GM12878 (cell line): ENCODE results near the gene EPHA4. TPM values are rescaled to one million over a fixed set of nuclear protein-coding genes. Genes with fewer than 3 reads are reported as not detected.

ENCODE experiments used
- CEBPB ChIP-seq, 2 experiments: fragments of 150-350 bp in 1 of 2; IDR thresholded peaks; 2 replicates each; pipeline ENCODE4 v1.6.1; 2012 to 2014; ENCODE audit warnings: low read depth in 2 of 2, low read length in 2 of 2, borderline replicate concordance in 1 of 2, inconsistent platforms in 1 of 2
- CREB1 ChIP-seq: IDR thresholded peaks from 2 replicates; pipeline ENCODE4 v1.6.1; 2012; ENCODE audit warnings: low read depth, mild to moderate bottlenecking, inconsistent platforms
- E2F8 ChIP-seq: fragments of 450-650 bp; IDR thresholded peaks from 2 replicates; pipeline ENCODE4 v1.6.1; 2018; ENCODE audit warnings: mild to moderate bottlenecking, low read depth, moderate library complexity; ENCODE audit not compliant: partially characterized antibody
- EGR1 ChIP-seq, 2 experiments: IDR thresholded peaks; 1 replicate in 1 of 2; 2 replicates in 1 of 2; pipeline ENCODE4 v1.6.1; 2011 to 2012; ENCODE audit warnings: low read depth in 2 of 2, low read length in 2 of 2, borderline replicate concordance in 1 of 2, mild to moderate bottlenecking in 1 of 2, moderate library complexity in 1 of 2
- ELK1 ChIP-seq: IDR thresholded peaks from 2 replicates; pipeline ENCODE4 v1.6.1; 2012; ENCODE audit warnings: low read depth, low read length, improper control_type of control experiment
- IKZF1 ChIP-seq: fragments of 450-650 bp; conservative IDR thresholded peaks from 2 replicates; pipeline ENCODE4 v1.6.1; 2017; ENCODE audit warnings: antibody characterized with exemption, mild to moderate bottlenecking
- JUND ChIP-seq: IDR thresholded peaks from 2 replicates; pipeline ENCODE4 v1.6.1; 2012; ENCODE audit warnings: low read depth, mild to moderate bottlenecking, low read length, improper control_type of control experiment, moderate library complexity
- MEF2A ChIP-seq: IDR thresholded peaks from 2 replicates; pipeline ENCODE4 v1.6.1; 2011; ENCODE audit warnings: low read depth, mild to moderate bottlenecking, low read length, moderate library complexity; ENCODE audit not compliant: insufficient read depth
- NBN ChIP-seq: fragments of 450-650 bp; IDR thresholded peaks from 2 replicates; pipeline ENCODE4 v1.6.1; 2016
- NFIC ChIP-seq: IDR thresholded peaks from 2 replicates; pipeline ENCODE4 v1.6.1; 2012; ENCODE audit warnings: low read depth, mild to moderate bottlenecking, inconsistent platforms, low read length, moderate library complexity
- NFXL1 ChIP-seq: fragments of 450-650 bp; IDR thresholded peaks from 2 replicates; pipeline ENCODE4 v1.6.1; 2017; ENCODE audit warnings: antibody characterized with exemption, mild to moderate bottlenecking, borderline replicate concordance
- NR2F1 ChIP-seq: fragments of 450-650 bp; conservative IDR thresholded peaks from 2 replicates; pipeline ENCODE4 v1.6.1; 2017; ENCODE audit warnings: mild to moderate bottlenecking
- NRF1 ChIP-seq: conservative IDR thresholded peaks from 2 replicates; pipeline ENCODE4 v1.6.1; 2011; ENCODE audit warnings: mild to moderate bottlenecking, low read depth, low read length, improper control_type of control experiment
- POLR2AphosphoS2 ChIP-seq: IDR thresholded peaks from 2 replicates; pipeline ENCODE4 v1.6.1; 2011; ENCODE audit warnings: low read depth, mild to moderate bottlenecking, low read length, improper control_type of control experiment, moderate library complexity
- RBBP5 ChIP-seq: fragments of 200-600 bp; sonication (generic); conservative IDR thresholded peaks from 2 replicates; pipeline ENCODE4 v1.6.1; 2016
- RCOR1 ChIP-seq: conservative IDR thresholded peaks from 2 replicates; pipeline ENCODE4 v1.6.1; 2012; ENCODE audit warnings: low read depth, low read length, improper control_type of control experiment
- RFX5 ChIP-seq: IDR thresholded peaks from 2 replicates; pipeline ENCODE4 v1.6.1; 2011; ENCODE audit warnings: low read depth, low read length, improper control_type of control experiment
- SMAD5 ChIP-seq: IDR thresholded peaks from 2 replicates; pipeline ENCODE4 v1.6.1; 2016; ENCODE audit warnings: antibody characterized with exemption, low read depth
- SUPT20H ChIP-seq: IDR thresholded peaks from 2 replicates; pipeline ENCODE4 v1.6.1; 2011; ENCODE audit warnings: low read depth, mild to moderate bottlenecking, low read length, moderate library complexity, borderline replicate concordance; ENCODE audit not compliant: control insufficient read depth
- TAF1 ChIP-seq: IDR thresholded peaks from 2 replicates; pipeline ENCODE4 v1.6.1; 2011; ENCODE audit warnings: mild to moderate bottlenecking, low read depth, low read length, borderline replicate concordance
- polyA plus RNA-seq, 11 experiments: library from polyadenylated mRNA; depleted of rRNA in 4 of 11; unstranded in 6 of 11; stranded (reverse) in 5 of 11; fragments of >200 nt; fragmentation: Nextera tagmentation in 4 of 11; fragmentation: Illumina TruSeq in 1 of 11; extraction: Ambion mirVana in 4 of 11; extraction: Trizol in 1 of 11; gene quantifications; 1 replicate in 1 of 11; 2 replicates in 10 of 11; pipeline versions ENCODE4 v1.2.1 to v1.2.3, GENCODE V29; 2011 to 2016; ENCODE audit warnings: inconsistent platforms in 2 of 11, missing spikeins in 2 of 11, low read depth in 1 of 11
- total RNA-seq, 4 experiments: library from RNA; depleted of rRNA in 3 of 4; stranded (reverse); fragments of >200 nt in 3 of 4; fragmentation: Illumina TruSeq in 1 of 4; extraction: Trizol in 1 of 4; gene quantifications; 2 replicates each; pipeline versions ENCODE4 v1.2.1 to v1.2.3, GENCODE V29; 2013 to 2021
- TF ChIP-seq, protein P1 (sequence below): fragments of 450-650 bp; formaldehyde crosslinking; IDR thresholded peaks from 2 replicates; pipeline ENCODE4 v1.5.0; 2022; ENCODE audit warnings: mild to moderate bottlenecking, missing genetic modification characterization
- TF ChIP-seq, protein P2 (sequence below): IDR thresholded peaks from 2 replicates; pipeline ENCODE4 v1.6.1; 2012; ENCODE audit warnings: low read depth, low read length, improper control_type of control experiment
- TF ChIP-seq, protein P3 (sequence below): fragments of 150-350 bp; IDR thresholded peaks from 2 replicates; pipeline ENCODE4 v1.6.1; 2014; ENCODE audit warnings: mild to moderate bottlenecking, low read depth, low read length

The EPHA4 gene
- total and polyA plus RNA-seq, 10 of the 15 experiments (the other 5 are each of a cell fraction or from before 2014, with no cell fraction given), result 0.06 to 1.5 (median 0.33) TPM; not detected in 1

DNA sequence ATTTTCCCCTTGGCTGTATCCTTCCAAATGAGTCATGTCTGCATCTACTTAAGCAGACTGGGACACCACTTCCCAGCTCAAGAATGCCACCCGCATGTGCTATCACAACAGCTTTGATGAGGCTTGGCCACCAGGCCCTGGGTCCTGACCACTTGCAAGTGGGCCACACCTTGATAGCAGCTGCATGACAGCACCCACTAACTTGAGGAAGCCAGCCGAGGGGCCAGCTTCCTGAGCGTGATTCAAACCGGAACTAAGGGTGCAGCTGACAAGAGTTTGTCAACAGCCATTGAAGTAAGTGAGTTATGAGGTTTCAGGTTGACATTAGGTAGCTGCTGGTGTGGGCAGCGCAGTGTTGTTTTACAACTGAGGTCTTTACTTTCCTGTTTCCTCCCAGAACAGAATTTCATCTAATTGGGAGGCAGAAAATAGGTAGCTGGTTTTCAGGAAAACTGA, 54.4 kb downstream of the EPHA4 start (continued):
- TF ChIP-seq, protein P1, sequence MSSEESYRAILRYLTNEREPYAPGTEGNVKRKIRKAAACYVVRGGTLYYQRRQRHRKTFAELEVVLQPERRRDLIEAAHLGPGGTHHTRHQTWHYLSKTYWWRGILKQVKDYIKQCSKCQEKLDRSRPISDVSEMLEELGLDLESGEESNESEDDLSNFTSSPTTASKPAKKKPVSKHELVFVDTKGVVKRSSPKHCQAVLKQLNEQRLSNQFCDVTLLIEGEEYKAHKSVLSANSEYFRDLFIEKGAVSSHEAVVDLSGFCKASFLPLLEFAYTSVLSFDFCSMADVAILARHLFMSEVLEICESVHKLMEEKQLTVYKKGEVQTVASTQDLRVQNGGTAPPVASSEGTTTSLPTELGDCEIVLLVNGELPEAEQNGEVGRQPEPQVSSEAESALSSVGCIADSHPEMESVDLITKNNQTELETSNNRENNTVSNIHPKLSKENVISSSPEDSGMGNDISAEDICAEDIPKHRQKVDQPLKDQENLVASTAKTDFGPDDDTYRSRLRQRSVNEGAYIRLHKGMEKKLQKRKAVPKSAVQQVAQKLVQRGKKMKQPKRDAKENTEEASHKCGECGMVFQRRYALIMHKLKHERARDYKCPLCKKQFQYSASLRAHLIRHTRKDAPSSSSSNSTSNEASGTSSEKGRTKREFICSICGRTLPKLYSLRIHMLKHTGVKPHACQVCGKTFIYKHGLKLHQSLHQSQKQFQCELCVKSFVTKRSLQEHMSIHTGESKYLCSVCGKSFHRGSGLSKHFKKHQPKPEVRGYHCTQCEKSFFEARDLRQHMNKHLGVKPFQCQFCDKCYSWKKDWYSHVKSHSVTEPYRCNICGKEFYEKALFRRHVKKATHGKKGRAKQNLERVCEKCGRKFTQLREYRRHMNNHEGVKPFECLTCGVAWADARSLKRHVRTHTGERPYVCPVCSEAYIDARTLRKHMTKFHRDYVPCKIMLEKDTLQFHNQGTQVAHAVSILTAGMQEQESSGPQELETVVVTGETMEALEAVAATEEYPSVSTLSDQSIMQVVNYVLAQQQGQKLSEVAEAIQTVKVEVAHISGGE (CRISPR knock-in tag), result no peak
- no peak for TF ChIP-seq E2F8
- no peak for TF ChIP-seq RCOR1
- peak; percentile 78 for TF ChIP-seq IKZF1
- TF ChIP-seq, protein P2, sequence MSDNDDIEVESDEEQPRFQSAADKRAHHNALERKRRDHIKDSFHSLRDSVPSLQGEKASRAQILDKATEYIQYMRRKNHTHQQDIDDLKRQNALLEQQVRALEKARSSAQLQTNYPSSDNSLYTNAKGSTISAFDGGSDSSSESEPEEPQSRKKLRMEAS, result no peak
- peak; percentile 60; the same call in 1 of the 2 replicates for TF ChIP-seq ELK1
- no peak for TF ChIP-seq TAF1
- TF ChIP-seq, protein P3, sequence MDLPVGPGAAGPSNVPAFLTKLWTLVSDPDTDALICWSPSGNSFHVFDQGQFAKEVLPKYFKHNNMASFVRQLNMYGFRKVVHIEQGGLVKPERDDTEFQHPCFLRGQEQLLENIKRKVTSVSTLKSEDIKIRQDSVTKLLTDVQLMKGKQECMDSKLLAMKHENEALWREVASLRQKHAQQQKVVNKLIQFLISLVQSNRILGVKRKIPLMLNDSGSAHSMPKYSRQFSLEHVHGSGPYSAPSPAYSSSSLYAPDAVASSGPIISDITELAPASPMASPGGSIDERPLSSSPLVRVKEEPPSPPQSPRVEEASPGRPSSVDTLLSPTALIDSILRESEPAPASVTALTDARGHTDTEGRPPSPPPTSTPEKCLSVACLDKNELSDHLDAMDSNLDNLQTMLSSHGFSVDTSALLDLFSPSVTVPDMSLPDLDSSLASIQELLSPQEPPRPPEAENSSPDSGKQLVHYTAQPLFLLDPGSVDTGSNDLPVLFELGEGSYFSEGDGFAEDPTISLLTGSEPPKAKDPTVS, result no peak
- no peak for TF ChIP-seq NRF1
- TF ChIP-seq CREB1, result 0 out of 2 replicates have a peak, but pooled peaks have one; percentile 33
- TF ChIP-seq NR2F1, result no peak
- peak; percentile 68; the same call in 1 of the 2 replicates for TF ChIP-seq JUND
- TF ChIP-seq MEF2A, result no peak
- no peak for TF ChIP-seq SUPT20H
- peak; percentile 55; the same call in 1 of the 2 replicates for TF ChIP-seq NFIC
- no peak for TF ChIP-seq EGR1 (IDR thresholded peaks at IDR 0.05; ENCODE audit: borderline replicate concordance in 1 of 2, low read depth in 2 of 2, low read length in 2 of 2)
- TF ChIP-seq POLR2AphosphoS2, result no peak
- no peak for TF ChIP-seq SMAD5
- TF ChIP-seq NFXL1, result no peak
- no peak for TF ChIP-seq CEBPB (IDR thresholded peaks at IDR 0.05; ENCODE audit: borderline replicate concordance in 1 of 2, low read depth in 2 of 2, low read length in 2 of 2)
- TF ChIP-seq RFX5, result no peak
- no peak for TF ChIP-seq RBBP5
- peak; percentile 11; the same call in 1 of the 2 replicates for TF ChIP-seq NBN
